NCI-H2029 treated with DMSO at 0.1 percent for 48 hours (cell line): ENCODE measurements around the gene HAT1.

Experiments used
- DNase-seq: peaks from one replicate; lab custom pipeline; 2025; lab: John Stamatoyannopoulos, UW

The HAT1 gene

GRCh38 chr2:171919453-171919852, 2.8 kb upstream of the HAT1 start:
- DNase-seq: no peak

- DNase-seq: no peak
Measured at GRCh38 chr2:171921970-171922229, 361 bp upstream of the HAT1 start.

- peak; percentile 26 for DNase-seq
Measured at GRCh38 chr2:171923206-171923605, 945 bp downstream of the HAT1 start.

- no peak for DNase-seq
Measured at GRCh38 chr2:171924170-171924942, 2.1 kb downstream of the HAT1 start.

GRCh38 chr2:171930385-171930784, 8.1 kb downstream of the HAT1 start:
- DNase-seq: no peak

- DNase-seq: no peak
Measured at GRCh38 chr2:171939058-171939742, 16.9 kb downstream of the HAT1 start.

- no peak for DNase-seq
Measured at GRCh38 chr2:171939743-171940071, 17.4 kb downstream of the HAT1 start.

- no peak for DNase-seq
Measured at GRCh38 chr2:171941316-171941699, 19.0 kb downstream of the HAT1 start.

GRCh38 chr2:171943869-171944268, 21.6 kb downstream of the HAT1 start:
- DNase-seq: no peak

- DNase-seq: no peak
Measured at GRCh38 chr2:171952276-171952675, 30.0 kb downstream of the HAT1 start.

- no peak for DNase-seq
Measured at GRCh38 chr2:171952748-171953147, 30.5 kb downstream of the HAT1 start.

GRCh38 chr2:171956135-171956825, 34.0 kb downstream of the HAT1 start:
- DNase-seq: no peak

- DNase-seq: no peak
Measured at GRCh38 chr2:171957061-171957460, 34.8 kb downstream of the HAT1 start.

GRCh38 chr2:171958475-171958874, 36.2 kb downstream of the HAT1 start:
- no peak for DNase-seq

GRCh38 chr2:171959998-171960397, 37.7 kb downstream of the HAT1 start:
- no peak for DNase-seq

GRCh38 chr2:171960570-171960969, 38.3 kb downstream of the HAT1 start:
- DNase-seq: no peak

GRCh38 chr2:171963198-171963597, 40.9 kb downstream of the HAT1 start:
- no peak for DNase-seq

- DNase-seq: no peak
Measured at GRCh38 chr2:171964308-171964707, 42.0 kb downstream of the HAT1 start.

GRCh38 chr2:171965238-171965637, 43.0 kb downstream of the HAT1 start:
- DNase-seq: no peak

GRCh38 chr2:171965661-171966060, 43.4 kb downstream of the HAT1 start:
- no peak for DNase-seq

GRCh38 chr2:171966235-171966634, 44.0 kb downstream of the HAT1 start:
- no peak for DNase-seq

GRCh38 chr2:171966688-171967087, 44.4 kb downstream of the HAT1 start:
- no peak for DNase-seq

- no peak for DNase-seq
Measured at GRCh38 chr2:171968509-171968908, 46.2 kb downstream of the HAT1 start.
